H1 (cell line): ENCODE data around the gene PPP2R1A. TPM values are rescaled to one million over a fixed set of nuclear protein-coding genes. Genes with fewer than 3 reads are reported as not detected.

Experiments used
- RNF2 ChIP-seq: fragments of 200-900, 300-1000 bp; sonication (generic); IDR thresholded peaks from 2 replicates; pipeline ENCODE4 v1.7.1; 2016; ENCODE audit warnings: borderline replicate concordance, low read depth, mild to moderate bottlenecking, antibody characterized with exemption, low read length; ENCODE audit not compliant: poor library complexity, severe bottlenecking; ENCODE audit errors: missing control alignments
- polyA plus RNA-seq, 7 experiments: library from polyadenylated mRNA; depleted of rRNA in 3 of 7; stranded (reverse) in 5 of 7; unstranded in 2 of 7; fragments of >200 nt in 5 of 7; fragments of 200-250 nt in 2 of 7; gene quantifications; 1 replicate in 5 of 7; 2 replicates in 1 of 7; 4 replicates in 1 of 7; pipeline versions ENCODE4 v1.2.1 to v1.2.3, GENCODE V29; 2011 to 2013; ENCODE audit warnings: missing spikeins in 2 of 7, mixed read lengths in 2 of 7
- total RNA-seq: library from RNA; stranded (reverse); fragmentation: NEBNext Ultra II Directional; extraction: Animal tissue kit (Norgen Biotek cat#: 25700); gene quantifications from 2 replicates; pipeline ENCODE4 v1.2.1, GENCODE V29; 2021
- TF ChIP-seq, protein P1 (sequence below): fragments of 300-600 bp; sonication (generic); IDR thresholded peaks from 2 replicates; pipeline ENCODE4 v1.7.1; 2012; ENCODE audit warnings: low read length, moderate library complexity, mild to moderate bottlenecking, inconsistent platforms; ENCODE audit not compliant: insufficient replicate concordance

The PPP2R1A gene
- total and polyA plus RNA-seq, 2 of the 8 experiments (the other 6 are each of a cell fraction or from before 2014, with no cell fraction given), result 380 to 382 TPM

DNA sequence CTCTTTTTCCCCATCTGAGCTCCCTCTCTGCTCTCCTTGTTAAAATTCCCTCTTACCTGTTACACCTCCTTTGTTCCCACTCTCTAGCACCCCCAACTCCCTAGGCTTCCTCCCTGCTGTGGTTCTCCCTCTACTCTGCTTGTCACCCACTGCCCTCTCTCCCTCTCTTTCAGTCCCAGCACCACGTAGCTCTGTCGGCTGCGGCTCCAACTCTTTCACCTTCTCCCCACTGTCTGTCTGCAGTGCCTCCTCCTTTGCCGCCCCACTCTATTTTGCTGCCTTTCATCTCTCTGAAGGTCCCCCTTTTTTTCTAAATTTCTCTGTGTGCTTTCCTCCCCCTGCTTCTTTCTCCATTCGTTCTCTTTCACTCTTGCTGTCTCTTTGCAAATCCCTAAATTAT, 19.5 kb upstream of the PPP2R1A start (continued):
- TF ChIP-seq, protein P1, sequence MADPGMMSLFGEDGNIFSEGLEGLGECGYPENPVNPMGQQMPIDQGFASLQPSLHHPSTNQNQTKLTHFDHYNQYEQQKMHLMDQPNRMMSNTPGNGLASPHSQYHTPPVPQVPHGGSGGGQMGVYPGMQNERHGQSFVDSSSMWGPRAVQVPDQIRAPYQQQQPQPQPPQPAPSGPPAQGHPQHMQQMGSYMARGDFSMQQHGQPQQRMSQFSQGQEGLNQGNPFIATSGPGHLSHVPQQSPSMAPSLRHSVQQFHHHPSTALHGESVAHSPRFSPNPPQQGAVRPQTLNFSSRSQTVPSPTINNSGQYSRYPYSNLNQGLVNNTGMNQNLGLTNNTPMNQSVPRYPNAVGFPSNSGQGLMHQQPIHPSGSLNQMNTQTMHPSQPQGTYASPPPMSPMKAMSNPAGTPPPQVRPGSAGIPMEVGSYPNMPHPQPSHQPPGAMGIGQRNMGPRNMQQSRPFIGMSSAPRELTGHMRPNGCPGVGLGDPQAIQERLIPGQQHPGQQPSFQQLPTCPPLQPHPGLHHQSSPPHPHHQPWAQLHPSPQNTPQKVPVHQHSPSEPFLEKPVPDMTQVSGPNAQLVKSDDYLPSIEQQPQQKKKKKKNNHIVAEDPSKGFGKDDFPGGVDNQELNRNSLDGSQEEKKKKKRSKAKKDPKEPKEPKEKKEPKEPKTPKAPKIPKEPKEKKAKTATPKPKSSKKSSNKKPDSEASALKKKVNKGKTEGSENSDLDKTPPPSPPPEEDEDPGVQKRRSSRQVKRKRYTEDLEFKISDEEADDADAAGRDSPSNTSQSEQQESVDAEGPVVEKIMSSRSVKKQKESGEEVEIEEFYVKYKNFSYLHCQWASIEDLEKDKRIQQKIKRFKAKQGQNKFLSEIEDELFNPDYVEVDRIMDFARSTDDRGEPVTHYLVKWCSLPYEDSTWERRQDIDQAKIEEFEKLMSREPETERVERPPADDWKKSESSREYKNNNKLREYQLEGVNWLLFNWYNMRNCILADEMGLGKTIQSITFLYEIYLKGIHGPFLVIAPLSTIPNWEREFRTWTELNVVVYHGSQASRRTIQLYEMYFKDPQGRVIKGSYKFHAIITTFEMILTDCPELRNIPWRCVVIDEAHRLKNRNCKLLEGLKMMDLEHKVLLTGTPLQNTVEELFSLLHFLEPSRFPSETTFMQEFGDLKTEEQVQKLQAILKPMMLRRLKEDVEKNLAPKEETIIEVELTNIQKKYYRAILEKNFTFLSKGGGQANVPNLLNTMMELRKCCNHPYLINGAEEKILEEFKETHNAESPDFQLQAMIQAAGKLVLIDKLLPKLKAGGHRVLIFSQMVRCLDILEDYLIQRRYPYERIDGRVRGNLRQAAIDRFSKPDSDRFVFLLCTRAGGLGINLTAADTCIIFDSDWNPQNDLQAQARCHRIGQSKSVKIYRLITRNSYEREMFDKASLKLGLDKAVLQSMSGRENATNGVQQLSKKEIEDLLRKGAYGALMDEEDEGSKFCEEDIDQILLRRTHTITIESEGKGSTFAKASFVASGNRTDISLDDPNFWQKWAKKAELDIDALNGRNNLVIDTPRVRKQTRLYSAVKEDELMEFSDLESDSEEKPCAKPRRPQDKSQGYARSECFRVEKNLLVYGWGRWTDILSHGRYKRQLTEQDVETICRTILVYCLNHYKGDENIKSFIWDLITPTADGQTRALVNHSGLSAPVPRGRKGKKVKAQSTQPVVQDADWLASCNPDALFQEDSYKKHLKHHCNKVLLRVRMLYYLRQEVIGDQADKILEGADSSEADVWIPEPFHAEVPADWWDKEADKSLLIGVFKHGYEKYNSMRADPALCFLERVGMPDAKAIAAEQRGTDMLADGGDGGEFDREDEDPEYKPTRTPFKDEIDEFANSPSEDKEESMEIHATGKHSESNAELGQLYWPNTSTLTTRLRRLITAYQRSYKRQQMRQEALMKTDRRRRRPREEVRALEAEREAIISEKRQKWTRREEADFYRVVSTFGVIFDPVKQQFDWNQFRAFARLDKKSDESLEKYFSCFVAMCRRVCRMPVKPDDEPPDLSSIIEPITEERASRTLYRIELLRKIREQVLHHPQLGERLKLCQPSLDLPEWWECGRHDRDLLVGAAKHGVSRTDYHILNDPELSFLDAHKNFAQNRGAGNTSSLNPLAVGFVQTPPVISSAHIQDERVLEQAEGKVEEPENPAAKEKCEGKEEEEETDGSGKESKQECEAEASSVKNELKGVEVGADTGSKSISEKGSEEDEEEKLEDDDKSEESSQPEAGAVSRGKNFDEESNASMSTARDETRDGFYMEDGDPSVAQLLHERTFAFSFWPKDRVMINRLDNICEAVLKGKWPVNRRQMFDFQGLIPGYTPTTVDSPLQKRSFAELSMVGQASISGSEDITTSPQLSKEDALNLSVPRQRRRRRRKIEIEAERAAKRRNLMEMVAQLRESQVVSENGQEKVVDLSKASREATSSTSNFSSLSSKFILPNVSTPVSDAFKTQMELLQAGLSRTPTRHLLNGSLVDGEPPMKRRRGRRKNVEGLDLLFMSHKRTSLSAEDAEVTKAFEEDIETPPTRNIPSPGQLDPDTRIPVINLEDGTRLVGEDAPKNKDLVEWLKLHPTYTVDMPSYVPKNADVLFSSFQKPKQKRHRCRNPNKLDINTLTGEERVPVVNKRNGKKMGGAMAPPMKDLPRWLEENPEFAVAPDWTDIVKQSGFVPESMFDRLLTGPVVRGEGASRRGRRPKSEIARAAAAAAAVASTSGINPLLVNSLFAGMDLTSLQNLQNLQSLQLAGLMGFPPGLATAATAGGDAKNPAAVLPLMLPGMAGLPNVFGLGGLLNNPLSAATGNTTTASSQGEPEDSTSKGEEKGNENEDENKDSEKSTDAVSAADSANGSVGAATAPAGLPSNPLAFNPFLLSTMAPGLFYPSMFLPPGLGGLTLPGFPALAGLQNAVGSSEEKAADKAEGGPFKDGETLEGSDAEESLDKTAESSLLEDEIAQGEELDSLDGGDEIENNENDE, result no peak
- no peak for TF ChIP-seq RNF2
